Stomach (tissue), 4 donors: ENCODE measurements around the gene AGAP5.

Source experiments
- EP300 ChIP-seq: sonication (generic); formaldehyde crosslinking; IDR thresholded peaks from one replicate; pipeline ENCODE4 v1.6.1; 2017; ENCODE audit warnings: antibody characterized with exemption
- POLR2A ChIP-seq, 4 donors: fragments of 450-650 bp; IDR thresholded peaks; one replicate each; pipeline ENCODE4 v1.6.1; 2016; ENCODE audit warnings: antibody characterized with exemption in 4 of 4, control low read depth in 2 of 4, mild to moderate bottlenecking in 1 of 4, moderate library complexity in 1 of 4
- TF ChIP-seq, protein P1 (sequence below), 7 experiments: fragments of 450-650 bp in 4 of 7; fragments of 200-600 bp in 3 of 7; sonication (generic) in 3 of 7; IDR thresholded peaks; one replicate each; pipeline ENCODE4 v1.5.1; 2016 to 2019; ENCODE audit warnings: antibody characterized with exemption in 7 of 7, control low read depth in 2 of 7, mild to moderate bottlenecking in 1 of 7

GRCh38 chr10:73743327-73743904 is 45.5 kb upstream of the AGAP5 start:
- TF ChIP-seq, protein P1, sequence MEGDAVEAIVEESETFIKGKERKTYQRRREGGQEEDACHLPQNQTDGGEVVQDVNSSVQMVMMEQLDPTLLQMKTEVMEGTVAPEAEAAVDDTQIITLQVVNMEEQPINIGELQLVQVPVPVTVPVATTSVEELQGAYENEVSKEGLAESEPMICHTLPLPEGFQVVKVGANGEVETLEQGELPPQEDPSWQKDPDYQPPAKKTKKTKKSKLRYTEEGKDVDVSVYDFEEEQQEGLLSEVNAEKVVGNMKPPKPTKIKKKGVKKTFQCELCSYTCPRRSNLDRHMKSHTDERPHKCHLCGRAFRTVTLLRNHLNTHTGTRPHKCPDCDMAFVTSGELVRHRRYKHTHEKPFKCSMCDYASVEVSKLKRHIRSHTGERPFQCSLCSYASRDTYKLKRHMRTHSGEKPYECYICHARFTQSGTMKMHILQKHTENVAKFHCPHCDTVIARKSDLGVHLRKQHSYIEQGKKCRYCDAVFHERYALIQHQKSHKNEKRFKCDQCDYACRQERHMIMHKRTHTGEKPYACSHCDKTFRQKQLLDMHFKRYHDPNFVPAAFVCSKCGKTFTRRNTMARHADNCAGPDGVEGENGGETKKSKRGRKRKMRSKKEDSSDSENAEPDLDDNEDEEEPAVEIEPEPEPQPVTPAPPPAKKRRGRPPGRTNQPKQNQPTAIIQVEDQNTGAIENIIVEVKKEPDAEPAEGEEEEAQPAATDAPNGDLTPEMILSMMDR (IDR thresholded peaks at IDR 0.05) = no peak
- TF ChIP-seq POLR2A (IDR thresholded peaks at IDR 0.05) (no peak), EP300 (no peak)
